GM13977 (cell line): ENCODE data around the gene WFS1.

Experiments used
- DNase-seq: peaks from one replicate; pipeline ENCODE4 v3.0.0; 2012; ENCODE audit warnings: low spot score
- in situ Hi-C: fragments of 300-500 bp; cut with MboI; formaldehyde crosslinking; loops from one replicate; pipeline ENCODE4 v1.12.0; 2022; ENCODE audit warnings: low sequenced_read_pairs, low pct_unique_long_range_greater_than_20kb, mixed read lengths, inconsistent platforms; ENCODE audit not compliant: unreplicated experiment
- TF ChIP-seq, protein P1 (sequence below): IDR thresholded peaks from 2 replicates; pipeline ENCODE4 v1.5.1; 2012; ENCODE audit warnings: mild to moderate bottlenecking, control low read depth; ENCODE audit not compliant: insufficient read depth; ENCODE audit errors: extremely low read depth, missing control alignments

Gene WFS1

DNA sequence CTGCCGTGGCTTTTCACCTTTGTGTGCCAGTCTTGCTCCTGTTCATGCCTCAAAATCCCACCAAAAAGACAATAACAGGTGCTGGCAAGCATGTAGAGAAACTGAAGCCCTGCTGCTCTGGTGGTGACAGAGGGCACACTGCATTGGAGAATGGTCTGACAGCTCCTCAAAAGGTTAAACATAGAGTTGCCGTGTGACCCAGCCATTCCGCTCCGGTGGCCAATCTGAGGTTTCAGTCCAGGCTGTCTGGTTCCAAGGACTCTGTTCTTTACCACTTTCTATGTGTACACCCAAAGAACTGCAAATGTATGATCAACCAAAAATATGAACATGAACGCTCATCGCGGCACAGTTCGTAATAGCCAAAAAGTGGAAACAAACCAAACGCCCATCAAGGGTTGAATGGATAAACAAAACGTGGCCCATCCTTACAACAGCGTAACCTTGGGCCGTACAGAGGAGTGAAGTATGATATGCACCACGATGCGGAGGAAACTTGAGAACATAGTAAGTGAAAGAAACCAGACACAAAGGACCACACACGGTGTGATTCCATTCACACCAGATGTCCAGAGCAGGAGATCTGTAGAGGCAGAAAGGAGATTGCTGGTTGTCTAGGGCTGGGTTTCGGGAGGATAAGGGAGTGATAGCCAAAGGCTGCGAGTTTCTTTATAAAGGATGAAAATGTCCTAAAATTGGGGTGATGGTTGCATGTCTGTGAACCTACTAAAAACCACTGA, 33.6 kb upstream of the WFS1 start:
- TF ChIP-seq, protein P1, sequence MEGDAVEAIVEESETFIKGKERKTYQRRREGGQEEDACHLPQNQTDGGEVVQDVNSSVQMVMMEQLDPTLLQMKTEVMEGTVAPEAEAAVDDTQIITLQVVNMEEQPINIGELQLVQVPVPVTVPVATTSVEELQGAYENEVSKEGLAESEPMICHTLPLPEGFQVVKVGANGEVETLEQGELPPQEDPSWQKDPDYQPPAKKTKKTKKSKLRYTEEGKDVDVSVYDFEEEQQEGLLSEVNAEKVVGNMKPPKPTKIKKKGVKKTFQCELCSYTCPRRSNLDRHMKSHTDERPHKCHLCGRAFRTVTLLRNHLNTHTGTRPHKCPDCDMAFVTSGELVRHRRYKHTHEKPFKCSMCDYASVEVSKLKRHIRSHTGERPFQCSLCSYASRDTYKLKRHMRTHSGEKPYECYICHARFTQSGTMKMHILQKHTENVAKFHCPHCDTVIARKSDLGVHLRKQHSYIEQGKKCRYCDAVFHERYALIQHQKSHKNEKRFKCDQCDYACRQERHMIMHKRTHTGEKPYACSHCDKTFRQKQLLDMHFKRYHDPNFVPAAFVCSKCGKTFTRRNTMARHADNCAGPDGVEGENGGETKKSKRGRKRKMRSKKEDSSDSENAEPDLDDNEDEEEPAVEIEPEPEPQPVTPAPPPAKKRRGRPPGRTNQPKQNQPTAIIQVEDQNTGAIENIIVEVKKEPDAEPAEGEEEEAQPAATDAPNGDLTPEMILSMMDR = no peak
- in situ Hi-C loops = no loop called here
- no peak for DNase-seq

DNA sequence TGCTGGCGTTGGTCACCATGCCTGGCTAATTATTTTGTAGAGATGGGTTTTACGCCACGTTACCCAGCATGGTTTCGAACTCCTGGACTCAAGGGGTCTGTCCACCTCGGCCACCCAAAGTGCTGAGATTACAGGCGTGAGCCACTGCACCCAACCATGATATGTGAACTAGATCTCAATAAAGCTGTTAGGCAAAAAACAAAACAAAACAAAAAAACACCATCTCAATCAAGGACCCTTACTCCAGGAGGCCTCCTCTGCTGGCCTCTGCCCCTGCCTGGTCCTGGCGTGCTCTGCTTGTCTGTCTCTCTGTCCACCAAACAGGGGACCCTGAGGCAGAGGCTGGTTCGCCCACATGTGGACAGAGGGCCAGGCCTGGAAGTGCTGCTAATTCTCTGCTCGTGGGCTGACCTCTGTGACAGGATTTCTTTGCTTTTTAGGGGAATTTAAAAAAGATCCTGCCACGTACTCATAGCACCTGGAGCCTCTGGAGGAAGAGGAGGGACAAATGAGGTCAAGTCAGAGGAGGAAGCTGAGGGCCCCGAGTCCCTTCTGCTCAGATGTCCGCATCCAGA, 32.7 kb upstream of the WFS1 start:
- TF ChIP-seq, protein P1 = no peak
- DNase-seq = no peak
- in situ Hi-C loops = no loop called here

DNA sequence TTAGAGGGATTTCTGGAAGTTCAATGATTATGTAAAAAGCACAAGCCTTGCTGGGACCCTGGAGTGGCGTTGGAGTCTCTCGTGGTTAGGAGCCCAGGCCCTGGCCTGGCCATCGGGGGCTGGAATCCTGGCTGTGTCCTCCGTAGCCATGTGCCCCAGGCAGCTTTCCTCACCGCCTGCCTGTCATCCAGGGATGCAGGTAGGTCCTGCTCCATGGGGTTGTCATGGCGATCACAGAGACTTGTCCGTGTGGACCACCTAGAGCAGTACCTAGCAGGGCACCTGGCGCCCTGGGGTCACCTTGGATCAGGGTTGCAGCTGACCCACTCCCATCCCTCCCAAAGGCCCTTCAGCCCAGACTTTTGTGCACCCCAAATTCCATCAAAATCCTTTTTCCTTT, 30.2 kb upstream of the WFS1 start:
- in situ Hi-C loops = no loop called here
- DNase-seq = no peak
- TF ChIP-seq, protein P1 = no peak

DNA sequence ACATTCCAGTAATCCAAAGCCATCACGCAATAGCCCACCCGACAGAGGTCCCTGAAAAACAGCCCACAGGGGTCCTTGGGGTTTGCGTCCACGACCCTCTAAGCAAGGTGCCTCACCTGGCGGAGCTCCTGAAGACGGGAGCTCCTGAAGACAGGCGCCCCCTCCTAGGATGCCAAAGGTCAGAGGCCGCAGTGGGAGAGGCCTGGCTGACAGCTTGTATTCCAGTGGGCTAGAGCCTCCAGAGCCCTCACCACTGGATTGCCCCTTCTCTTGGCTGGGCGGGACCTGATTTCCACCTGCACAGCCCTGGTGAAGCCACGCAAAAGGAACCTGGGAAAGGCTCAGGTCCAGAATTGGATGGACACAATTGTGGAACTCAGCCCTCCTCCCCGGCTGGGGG, 29.7 kb upstream of the WFS1 start:
- TF ChIP-seq, protein P1 = no peak
- in situ Hi-C loops = no loop called here
- DNase-seq = no peak

DNA sequence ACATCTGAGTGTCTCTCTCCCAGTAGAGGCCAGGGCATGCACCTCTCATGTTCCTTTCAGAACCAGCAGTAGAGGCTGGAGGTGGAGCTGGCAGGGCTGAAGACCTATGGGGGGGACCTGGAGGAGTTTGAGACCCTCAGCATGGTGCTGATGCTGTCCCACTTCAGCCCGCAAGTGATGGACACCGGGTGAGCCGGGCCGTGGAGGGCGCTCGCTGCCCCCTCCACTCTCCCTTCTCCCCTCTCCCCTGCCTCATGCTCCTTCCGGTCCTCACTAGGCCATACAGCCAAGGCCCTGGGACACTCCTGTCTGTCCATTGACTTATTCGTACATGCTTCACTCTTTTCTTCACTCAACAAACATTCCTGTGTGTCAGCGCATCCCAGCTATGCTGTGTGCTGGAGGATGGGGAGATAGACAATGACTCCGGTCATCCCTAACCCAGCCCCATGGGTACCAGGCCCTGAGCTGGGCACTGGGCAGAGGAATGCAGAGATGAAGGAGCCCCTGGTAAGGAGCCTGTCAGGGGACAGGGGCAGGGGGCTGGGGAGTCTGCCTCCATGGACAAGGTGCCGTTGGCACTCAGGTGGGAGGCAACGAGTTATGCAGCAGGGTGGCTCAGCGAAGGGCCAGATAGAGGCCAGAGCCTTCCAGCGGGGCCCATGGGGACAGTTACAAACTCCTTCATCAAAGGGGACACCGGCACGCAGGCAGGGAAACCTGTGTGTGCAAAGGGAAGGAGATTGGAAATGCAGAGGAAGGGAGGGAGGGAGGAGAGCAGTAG, 28.4 kb upstream of the WFS1 start:
- TF ChIP-seq, protein P1 = no peak
- no peak for DNase-seq
- in situ Hi-C loops = no loop called here

DNA sequence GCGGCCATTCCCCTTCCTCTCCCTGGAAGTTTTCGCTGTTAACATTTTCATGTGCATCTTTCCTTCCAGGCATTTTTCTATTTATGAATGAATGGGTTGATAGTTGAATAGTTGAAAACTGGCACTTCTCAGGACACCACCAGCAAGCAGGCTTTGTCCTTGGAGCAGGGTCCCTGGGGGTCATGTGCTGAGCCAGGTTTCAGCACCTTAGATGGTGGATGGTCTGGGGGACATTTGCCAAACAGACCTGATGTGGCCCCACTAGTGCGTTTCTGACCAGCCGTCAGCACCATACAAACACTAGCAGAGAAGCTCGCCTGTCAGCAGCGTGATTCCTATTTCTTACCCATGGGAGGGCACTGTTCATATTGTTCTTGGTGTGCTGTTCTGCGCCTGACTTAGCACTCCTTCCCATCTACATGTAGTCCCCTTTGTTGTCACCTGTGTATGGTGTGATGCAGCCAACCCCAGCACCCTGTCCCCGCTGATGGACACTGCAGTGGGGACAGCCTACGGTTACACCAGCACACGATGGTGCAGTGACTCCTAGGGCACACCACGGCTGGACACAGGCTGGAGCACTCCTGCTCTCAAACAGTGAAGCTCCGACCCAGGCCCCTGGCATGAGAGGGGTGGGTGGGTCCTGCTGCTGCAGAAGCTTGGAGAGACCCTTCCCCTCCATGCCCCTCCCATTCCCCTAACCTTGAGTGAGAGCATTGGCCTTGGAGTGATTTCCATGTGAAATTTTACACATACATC, 27.2 kb upstream of the WFS1 start:
- in situ Hi-C loops = no loop called here
- TF ChIP-seq, protein P1 = no peak

More for the DNA sequence above, 27.2 kb upstream of the WFS1 start:
- DNase-seq = no peak
